PC-3 (cell line): Measurements from ENCODE around the gene C5orf47.

Experiments
- EZH2phosphoT487 ChIP-seq: fragments of 300-600 bp; sonication (generic); IDR thresholded peaks from 2 replicates; pipeline ENCODE4 v1.6.1; 2018; ENCODE audit warnings: mild to moderate bottlenecking, antibody characterized with exemption, low read length, borderline replicate concordance
- TF ChIP-seq, protein P1 (sequence below): fragments of 300-600 bp; sonication (generic); conservative IDR thresholded peaks from 2 replicates; pipeline ENCODE4 v1.5.1; 2017; ENCODE audit warnings: antibody characterized with exemption, low read depth, mild to moderate bottlenecking, low read length

- TF ChIP-seq EZH2phosphoT487: no peak
- TF ChIP-seq, protein P1, sequence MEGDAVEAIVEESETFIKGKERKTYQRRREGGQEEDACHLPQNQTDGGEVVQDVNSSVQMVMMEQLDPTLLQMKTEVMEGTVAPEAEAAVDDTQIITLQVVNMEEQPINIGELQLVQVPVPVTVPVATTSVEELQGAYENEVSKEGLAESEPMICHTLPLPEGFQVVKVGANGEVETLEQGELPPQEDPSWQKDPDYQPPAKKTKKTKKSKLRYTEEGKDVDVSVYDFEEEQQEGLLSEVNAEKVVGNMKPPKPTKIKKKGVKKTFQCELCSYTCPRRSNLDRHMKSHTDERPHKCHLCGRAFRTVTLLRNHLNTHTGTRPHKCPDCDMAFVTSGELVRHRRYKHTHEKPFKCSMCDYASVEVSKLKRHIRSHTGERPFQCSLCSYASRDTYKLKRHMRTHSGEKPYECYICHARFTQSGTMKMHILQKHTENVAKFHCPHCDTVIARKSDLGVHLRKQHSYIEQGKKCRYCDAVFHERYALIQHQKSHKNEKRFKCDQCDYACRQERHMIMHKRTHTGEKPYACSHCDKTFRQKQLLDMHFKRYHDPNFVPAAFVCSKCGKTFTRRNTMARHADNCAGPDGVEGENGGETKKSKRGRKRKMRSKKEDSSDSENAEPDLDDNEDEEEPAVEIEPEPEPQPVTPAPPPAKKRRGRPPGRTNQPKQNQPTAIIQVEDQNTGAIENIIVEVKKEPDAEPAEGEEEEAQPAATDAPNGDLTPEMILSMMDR: no peak
Measured at GRCh38 chr5:173981185-173981761, 7.7 kb upstream of the C5orf47 start.
